GM12874 (cell line): ENCODE results near the gene TGFBR3L.

ENCODE experiments used
- CTCF ChIP-seq: IDR thresholded peaks from 2 replicates; pipeline ENCODE4 v1.5.1; 2011; ENCODE audit warnings: low read depth, mild to moderate bottlenecking, control low read depth, low read length, moderate library complexity; ENCODE audit not compliant: insufficient read depth

TGFBR3L gene

GRCh38 chr19:7918615-7919421 is 4.2 kb downstream of the TGFBR3L start:
- TF ChIP-seq CTCF, result no peak

GRCh38 chr19:7919610-7920518 is 5.2 kb downstream of the TGFBR3L start, which contains the start of gene SNAPC2:
TSS of gene SNAPC2 (plus strand) at chr19:7920338. CDS start at chr19:7920367, 29 bp downstream.
- TF ChIP-seq CTCF, result 0 out of 2 replicates have a peak, but pooled peaks have one; percentile 2

DNA sequence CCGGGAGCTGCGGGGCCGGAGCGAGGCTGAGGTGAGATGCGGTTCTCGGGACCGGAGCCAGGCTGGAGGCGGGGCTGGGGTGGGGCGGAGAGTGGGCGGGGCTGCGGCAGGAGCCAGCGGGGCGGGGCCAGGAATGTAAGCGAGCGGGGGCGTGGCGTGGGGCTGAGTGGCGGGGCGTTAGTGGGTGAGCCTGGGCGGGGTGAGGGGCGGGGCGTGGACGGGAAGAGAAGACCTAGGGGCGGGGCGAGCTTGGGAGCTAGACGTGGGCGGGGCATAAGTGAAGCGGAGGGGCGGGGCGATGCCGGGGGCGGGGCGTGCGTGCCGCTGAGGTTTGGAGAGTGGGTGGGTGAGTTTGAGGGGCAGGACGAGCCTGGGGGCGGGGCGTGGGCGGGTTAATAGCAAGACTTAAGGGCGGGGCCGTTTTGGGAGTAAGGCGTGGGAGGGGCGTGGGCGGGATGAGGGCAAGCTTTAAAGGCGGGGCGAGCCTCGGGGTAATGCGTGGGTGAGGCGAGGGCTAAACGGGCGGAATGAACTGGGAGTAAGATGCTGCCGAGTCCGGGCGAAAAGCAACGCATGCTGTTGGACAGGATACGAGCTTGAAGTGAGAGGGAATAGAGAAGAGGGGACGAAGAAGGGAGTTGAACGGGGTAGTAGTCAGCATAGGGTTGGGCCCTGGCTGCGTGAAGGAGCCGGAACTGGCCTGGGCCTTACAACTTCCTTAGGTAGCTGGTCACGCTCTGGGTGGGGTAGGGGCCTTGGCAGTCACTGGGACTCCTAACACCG is 6.1 kb downstream of the TGFBR3L start:
- TF ChIP-seq CTCF, result no peak

DNA sequence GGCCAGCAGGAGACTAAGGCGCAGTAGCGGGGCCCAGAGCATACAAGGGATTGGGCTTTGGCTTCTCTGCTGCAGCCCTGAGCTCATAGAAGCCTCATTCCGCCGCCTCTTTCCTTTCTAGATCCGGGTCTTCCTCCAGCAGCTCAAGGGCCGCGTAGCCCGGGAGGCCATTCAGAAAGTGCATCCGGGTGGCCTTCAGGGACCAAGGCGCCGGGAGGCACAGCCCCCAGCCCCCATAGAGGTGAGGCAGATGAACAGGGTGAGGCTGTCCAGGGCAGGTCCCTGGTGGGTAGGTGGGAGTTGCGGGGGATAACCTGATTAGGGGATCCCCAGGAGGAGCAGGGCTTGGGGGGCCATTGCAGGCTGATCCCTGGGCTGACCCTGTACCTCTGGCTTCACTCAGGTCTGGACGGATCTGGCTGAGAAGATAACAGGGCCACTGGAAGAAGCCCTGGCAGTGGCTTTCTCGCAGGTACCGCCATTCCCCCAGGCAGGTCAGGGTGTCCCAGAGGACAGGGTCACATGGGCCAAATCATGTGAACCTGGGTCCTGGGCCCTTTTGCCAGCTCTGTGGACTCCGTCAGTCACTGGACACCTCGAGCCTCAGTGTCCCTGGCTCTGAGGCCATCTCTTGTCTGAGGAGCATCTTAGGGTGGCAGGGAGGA is 6.8 kb downstream of the TGFBR3L start:
- TF ChIP-seq CTCF, result no peak

- no peak for TF ChIP-seq CTCF
These were observed 7.6 kb downstream of the TGFBR3L start for GRCh38 chr19:7921967-7922835.

GRCh38 chr19:7922836-7923195 is 8.2 kb downstream of the TGFBR3L start:
- no peak for TF ChIP-seq CTCF
